ENCODE results near the gene PRX.
"Not testable (repeated sequence)": the region's sequence is repeated elsewhere in the genome, so short reads cannot be mapped to it uniquely, and the experiment has no call there.

Gene PRX

DNA sequence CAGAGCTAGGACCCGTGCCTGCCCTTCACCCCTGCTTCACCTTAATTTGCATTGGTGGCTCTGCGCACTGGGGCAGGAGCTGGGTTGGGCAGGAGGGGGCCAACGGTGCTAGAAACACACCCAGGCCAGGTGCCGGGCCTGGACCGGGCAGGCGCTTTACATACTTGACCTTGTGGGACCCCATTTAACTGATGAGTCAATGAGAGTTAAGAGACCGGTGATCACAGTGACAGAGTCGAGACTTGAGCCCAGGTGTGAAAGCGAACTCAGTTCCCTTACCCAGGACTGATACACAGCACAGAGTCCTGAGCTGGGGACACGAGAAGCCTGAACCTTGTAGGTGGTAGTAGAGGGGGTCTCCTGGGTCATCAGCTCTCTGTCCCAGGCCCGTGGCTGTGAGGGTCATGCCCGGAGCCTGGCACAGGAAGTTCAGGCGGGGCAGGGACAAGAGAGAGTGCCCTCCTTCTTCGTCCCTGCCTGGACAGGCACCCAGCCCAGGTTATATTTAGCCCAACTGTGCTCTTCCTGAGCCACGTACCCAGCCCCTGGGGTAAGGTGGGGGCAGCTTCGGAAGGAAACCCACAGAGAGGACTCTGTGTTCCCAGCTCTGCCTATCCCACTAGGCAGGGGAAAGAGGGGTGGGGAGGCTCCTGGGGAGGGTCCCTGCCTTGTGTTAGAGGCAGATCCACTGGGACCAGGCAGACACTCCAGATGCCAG, 1.9 kb downstream of the PRX start:
- no peaks in the 10 kb centered on the region for H3K9me3 Mint-ChIP-seq
- no peak overlapping the region for H3K27ac Mint-ChIP-seq
- peaks cover 9% of the 10 kb centered on the region for H3K4me1 Mint-ChIP-seq
- H3K36me3 Mint-ChIP-seq, result no peaks in the 10 kb centered on the region
- no peak overlapping the region for H3K4me3 Mint-ChIP-seq
- no peaks in the 10 kb centered on the region for H3K27me3 Mint-ChIP-seq

DNA sequence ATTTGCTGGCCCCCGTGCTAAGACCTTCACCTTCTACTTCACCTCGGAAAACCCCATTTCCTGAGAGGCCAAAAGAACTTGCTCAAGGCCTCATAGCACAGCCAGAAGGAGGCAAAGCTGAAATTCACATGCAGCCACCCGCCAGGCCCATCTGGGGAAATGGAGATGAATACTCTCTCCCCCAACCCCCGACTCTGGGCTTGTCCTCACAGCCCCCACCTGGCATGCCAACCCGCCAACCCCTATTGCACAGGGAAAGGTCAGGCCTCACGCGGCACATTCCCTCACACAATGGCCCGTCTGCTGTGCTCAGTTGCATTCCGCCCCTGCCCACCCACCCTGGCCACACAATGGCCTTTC, 3.2 kb downstream of the PRX start:
- H3K9me3 Mint-ChIP-seq, result no peaks in the 10 kb centered on the region
- no peak overlapping the region for H3K27ac Mint-ChIP-seq
- H3K27me3 Mint-ChIP-seq, result no peaks in the 10 kb centered on the region
- no peaks in the 10 kb centered on the region for H3K36me3 Mint-ChIP-seq
- peaks cover 11% of the 10 kb centered on the region for H3K4me1 Mint-ChIP-seq
- H3K4me3 Mint-ChIP-seq, result no peak overlapping the region

DNA sequence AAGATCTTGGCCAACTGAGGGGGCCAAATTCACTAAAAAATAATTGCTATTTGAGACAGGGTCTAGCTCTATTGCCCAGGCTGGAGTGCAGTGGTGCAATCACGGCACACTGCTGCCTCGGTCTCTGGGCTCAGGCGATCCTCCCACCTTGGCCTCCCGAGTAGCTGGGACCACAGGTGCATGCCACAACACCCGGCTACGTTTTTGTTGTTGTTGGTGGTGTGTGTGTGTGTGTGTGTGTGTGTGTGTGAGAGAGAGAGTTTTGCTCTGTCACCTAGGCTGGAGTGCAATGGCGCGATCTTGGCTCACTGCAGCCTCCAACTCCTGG, 4.6 kb downstream of the PRX start:
- H3K27ac Mint-ChIP-seq, H3K36me3 Mint-ChIP-seq, H3K27me3 Mint-ChIP-seq, H3K4me3 Mint-ChIP-seq, H3K9me3 Mint-ChIP-seq: not testable (repeated sequence)
- peaks cover 16% of the 10 kb centered on the region for H3K4me1 Mint-ChIP-seq

DNA sequence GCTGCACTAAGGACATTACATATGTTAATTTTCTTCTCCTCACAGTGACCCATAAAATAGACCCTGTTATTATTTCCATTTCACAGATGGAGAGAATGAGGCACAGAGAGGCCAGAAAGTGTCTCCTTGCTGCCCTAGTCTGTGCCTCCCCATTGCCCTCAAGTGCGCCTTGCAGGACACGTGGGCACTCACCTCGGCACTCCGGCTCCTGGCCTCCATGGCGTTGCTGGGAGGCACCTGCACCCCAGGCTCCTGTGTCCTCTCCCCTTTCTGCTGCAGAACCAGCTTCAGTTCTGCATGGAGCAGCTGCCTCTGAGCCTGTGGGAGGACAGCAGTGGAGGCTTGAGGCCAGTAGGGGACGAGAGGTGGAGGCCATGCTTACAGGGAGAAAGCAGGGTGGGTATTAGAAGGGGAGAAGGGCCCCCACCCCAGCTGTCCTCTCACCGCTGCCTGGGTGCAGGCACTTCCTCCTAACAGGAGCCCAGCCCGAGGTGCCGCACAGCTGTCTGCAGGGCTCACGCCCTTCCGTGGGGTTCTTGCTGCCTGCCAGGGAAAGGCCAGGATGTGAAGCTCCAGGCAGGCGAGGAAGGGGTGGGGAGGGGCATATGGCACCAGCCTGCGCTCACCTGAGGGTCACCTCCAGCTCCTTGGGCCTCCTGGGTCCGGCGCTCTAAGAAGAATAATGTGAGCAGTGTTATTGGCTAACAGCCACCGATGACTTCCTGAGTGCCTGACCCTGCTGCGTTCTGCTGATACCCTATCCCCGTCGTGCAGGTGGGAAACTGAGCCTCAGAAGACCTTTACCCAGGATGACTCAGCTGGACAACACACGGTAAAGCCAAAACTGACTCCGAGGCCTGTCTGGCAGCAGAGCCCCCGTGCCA, 5.2 kb downstream of the PRX start:
- Mint-ChIP-seq H3K9me3 (no peaks in the 10 kb centered on the region), H3K4me3 (no peak overlapping the region), H3K27ac (no peak overlapping the region)

DNA sequence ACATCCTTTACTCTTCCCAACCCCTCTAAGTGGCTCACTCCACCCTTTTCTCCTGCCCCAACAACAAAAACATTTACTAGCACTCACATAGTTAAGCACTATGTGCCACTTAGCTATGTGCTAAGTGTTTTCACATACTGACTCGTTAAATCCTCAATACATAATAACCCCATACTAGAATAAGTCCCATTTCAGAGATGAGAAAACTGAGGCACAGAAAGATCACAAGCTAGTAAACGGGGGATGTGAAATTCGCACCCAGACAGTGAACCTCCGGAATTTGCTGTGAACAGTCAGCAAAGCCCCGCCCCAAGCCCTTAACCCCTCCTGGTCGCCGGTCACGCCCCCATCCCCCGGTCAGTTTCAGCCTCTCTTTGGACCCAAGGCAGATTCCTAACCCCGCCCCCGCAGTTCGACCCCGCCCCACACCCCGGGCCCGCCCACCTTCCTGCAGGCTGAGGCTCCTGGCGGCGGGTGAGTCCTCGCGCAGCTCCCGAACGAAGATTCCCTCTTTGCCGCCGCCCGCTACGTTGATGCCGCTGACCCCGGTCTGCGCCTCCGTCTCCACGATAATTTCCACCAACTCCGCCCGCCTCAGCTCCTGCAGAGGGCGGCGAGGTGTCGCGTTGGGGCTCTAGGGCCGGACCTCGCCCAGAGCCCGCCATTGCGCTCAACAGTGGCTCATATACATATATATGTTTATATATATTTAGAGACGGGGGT, 9.8 kb downstream of the PRX start:
- Mint-ChIP-seq H3K36me3 (no peaks in the 10 kb centered on the region), H3K27ac (peak overlapping the region; percentile 25), H3K9me3 (no peaks in the 10 kb centered on the region), H3K4me3 (peak overlapping the region; percentile 91), H3K27me3 (no peaks in the 10 kb centered on the region), H3K4me1 (peaks cover 34% of the 10 kb centered on the region)

More for the DNA sequence above, 5.2 kb downstream of the PRX start:
- Mint-ChIP-seq H3K27me3 (no peaks in the 10 kb centered on the region), H3K36me3 (no peaks in the 10 kb centered on the region), H3K4me1 (peaks cover 22% of the 10 kb centered on the region)

DNA sequence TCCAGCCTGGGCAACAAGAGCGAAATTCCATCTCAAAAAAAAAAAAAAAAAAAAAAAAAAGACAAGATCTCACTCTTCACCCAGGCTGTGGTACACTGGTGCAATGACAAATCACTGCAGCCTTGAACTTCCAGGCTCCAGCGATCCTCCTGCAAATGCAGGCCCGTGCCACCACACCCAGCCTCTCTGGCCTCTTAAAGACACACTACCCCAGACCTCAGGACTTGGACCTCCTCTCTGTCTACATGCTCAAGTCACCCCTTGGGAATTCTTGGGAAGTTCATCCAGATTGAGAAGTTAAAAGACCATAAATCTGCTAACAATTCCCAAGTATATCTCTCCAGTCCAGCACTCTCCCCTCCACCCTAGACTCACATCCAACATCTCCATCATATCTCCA, 12.6 kb downstream of the PRX start:
- Mint-ChIP-seq H3K36me3 (no peaks in the 10 kb centered on the region), H3K4me1 (peaks cover 25% of the 10 kb centered on the region), H3K4me3 (no peak overlapping the region), H3K27ac (no peak overlapping the region), H3K9me3 (no peaks in the 10 kb centered on the region), H3K27me3 (no peaks in the 10 kb centered on the region)

DNA sequence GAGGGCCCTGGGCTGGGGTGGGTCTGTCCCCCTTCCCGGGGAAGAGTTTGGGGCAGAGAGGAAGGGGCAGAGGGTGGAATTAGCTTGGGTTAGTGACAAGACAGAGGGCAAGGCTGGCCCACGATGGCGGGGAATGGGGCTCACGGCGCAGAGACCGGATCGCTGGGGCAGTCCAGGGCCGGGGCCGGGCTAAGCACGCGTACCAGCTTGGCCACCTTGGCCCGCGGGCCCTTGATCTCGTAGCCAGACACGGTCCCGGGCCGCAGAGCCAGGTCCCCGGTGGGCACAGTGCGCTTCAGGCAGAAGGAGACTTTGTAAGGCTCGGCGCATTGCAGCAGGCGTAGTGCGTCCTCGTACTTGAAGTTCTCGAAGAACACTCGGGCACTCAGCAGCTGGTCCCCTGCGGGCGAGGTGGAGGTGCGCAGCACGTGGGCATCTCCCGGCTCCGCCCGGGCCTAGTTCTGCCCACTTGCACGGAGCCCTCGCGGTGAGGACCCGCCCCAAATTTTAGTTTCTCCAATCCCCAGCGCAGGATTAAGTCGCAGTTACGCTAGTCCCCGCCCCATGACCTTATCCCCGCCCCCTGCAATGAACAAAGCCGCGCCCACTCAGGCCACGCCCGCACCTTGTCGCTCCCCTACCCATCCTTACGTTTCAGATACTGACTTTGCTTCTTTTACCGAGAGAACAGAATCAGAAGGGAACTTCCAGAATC, 14.6 kb downstream of the PRX start:
- H3K36me3 Mint-ChIP-seq, result no peaks in the 10 kb centered on the region
- peaks cover 19% of the 10 kb centered on the region for H3K4me1 Mint-ChIP-seq
- no peak overlapping the region for H3K4me3 Mint-ChIP-seq
- H3K27me3 Mint-ChIP-seq, result no peaks in the 10 kb centered on the region
- H3K9me3 Mint-ChIP-seq, result no peaks in the 10 kb centered on the region
- no peak overlapping the region for H3K27ac Mint-ChIP-seq

DNA sequence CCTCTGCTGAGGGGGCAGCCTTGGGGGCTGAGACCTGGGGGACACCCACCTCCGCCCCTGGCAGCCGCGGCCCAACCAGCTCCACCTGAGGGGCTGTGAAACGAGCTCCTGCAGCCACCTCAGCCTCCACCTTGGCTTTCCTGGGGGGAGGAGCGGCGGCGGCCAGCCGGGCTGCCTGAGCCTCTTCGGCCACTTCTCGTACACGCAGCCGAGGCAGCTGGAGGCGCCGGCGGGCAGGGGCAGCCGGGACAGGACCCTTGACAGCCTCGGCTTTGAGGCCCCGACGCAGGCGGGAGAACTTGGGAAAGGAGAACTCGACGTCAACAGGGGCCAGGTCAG, 15.6 kb downstream of the PRX start:
- Mint-ChIP-seq H3K4me3 (no peak overlapping the region), H3K27ac (no peak overlapping the region), H3K27me3 (no peaks in the 10 kb centered on the region), H3K9me3 (no peaks in the 10 kb centered on the region), H3K4me1 (peaks cover 9% of the 10 kb centered on the region), H3K36me3 (no peaks in the 10 kb centered on the region)

DNA sequence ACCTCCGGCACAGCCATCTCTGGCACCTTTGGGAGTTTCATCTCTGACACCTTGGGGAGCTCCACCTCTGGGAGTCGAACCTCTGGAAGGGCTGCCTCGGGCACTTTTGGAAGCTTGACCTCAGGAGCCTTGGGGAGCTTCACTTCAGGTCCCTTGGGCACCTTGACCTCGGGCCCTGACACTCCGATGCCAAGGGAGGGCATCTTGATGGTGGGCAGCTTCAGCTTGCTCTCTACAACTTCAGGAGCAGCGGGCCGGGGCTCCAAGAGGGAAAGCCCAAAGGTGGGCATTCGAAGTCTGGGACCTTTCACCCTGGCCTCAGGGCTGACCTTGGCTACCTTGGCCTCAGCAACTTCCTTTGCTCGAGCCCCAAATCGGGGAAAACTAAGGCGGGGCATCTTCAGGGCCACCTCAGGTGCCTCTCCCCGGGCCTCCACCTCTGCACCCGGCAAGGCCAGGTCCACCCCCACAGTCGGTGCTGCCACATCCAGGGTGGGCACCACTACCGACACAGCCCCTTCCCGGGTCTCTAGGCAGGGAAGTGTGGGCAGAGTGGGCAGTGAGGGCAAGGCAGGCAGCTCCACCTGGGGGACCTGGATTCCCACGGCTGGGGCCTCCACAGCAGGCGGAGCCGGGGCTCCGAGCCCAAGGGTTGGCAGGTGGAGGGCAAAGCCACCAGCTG, 16.2 kb downstream of the PRX start:
- H3K27me3 Mint-ChIP-seq, result no peaks in the 10 kb centered on the region
- H3K27ac Mint-ChIP-seq, result no peak overlapping the region
- no peaks in the 10 kb centered on the region for H3K9me3 Mint-ChIP-seq
- peaks cover 9% of the 10 kb centered on the region for H3K4me1 Mint-ChIP-seq
- no peaks in the 10 kb centered on the region for H3K36me3 Mint-ChIP-seq
- H3K4me3 Mint-ChIP-seq, result no peak overlapping the region

DNA sequence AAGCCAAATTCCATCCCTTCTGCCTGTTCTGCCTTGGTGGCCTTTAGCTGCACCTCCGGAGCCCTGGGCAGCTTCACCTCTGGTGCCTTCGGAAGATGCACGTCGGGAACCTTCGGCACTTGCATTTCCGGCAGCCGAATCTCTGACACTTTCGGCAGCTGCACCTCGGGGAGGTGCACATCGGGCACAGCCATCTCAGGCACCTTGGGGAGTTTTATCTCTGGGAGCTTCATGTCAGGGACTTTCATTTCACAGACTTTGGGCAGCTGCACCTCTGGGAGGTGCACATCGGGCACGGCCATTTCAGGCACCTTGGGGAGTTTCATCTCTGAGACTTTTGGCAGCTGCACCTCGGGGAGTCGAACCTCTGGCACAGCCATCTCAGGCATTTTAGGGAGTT, 17.2 kb downstream of the PRX start:
- H3K27ac Mint-ChIP-seq, result no peak overlapping the region
- no peak overlapping the region for H3K4me3 Mint-ChIP-seq
- peaks cover 9% of the 10 kb centered on the region for H3K4me1 Mint-ChIP-seq
- H3K9me3 Mint-ChIP-seq, result no peaks in the 10 kb centered on the region
- no peaks in the 10 kb centered on the region for H3K27me3 Mint-ChIP-seq
- H3K36me3 Mint-ChIP-seq, result no peaks in the 10 kb centered on the region

DNA sequence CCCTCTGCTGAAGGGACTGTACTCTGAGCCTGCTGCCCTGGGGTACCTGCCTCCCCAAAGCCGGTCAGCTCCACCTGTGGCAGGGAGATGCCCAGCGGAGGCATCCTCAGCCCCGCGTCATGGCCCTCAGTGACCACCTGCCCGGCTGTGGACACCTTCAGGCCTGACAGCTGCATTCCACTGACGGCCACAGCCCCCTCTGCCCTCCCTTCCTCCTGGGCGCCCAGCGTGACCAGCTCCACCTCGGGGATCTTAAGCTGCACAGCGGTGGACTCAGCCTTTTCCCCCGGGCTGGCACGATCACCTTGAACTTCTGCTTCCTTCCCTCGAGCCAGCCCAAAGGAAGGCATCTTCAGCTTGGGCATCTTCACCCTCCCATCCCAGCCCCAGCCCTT, 18.4 kb downstream of the PRX start:
- no peaks in the 10 kb centered on the region for H3K9me3 Mint-ChIP-seq
- no peaks in the 10 kb centered on the region for H3K36me3 Mint-ChIP-seq
- no peak overlapping the region for H3K4me3 Mint-ChIP-seq
- H3K27ac Mint-ChIP-seq, result no peak overlapping the region
- peaks cover 9% of the 10 kb centered on the region for H3K4me1 Mint-ChIP-seq
- no peaks in the 10 kb centered on the region for H3K27me3 Mint-ChIP-seq

DNA sequence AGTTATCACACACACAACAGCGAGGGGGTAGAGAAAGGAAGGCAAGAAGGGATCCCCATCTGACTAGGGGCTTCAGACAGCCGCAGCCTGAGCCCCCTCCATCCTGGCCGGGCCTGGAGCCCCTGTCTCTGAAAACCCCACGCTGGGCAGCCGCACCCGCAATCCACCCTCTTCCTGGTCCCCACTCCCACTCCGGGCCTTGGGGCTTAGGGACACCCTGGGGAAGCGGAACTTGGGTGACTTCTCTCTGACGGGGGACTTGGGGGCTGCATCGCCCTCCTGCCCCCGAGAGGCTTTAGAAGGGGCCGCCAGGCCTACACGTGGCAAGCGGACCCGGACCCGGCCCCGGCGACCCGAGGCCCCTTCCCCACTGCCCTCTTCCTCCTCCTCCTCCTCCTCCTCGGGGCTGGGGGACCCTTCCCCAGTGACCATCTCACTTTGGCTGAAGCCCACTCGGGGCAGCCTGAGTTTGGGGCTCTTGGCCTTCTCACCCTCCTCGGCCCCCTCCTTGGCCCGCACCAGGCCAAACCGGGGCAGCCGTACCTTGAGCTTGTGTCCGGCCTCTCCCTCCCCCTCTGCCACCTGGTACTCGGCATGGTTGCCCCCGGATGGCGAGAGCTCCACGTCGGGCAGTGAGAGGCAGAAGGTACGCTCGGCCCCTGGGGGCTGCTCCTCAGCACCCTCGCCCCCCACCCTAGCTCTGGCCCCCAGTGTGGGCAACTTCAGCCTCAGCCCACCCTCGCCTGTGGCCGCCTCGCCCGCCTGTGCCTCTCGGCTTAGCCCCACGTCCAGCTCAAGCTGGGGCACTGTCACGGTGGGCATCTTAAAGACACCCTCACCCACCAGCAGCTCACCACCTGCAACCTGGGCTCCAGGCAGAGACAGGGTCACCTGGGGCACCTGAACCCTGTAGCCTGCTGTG, 19.0 kb downstream of the PRX start:
- H3K27ac Mint-ChIP-seq, result no peak overlapping the region
- H3K4me1 Mint-ChIP-seq, result peaks cover 4% of the 10 kb centered on the region
- H3K4me3 Mint-ChIP-seq, result no peak overlapping the region
- no peaks in the 10 kb centered on the region for H3K36me3 Mint-ChIP-seq
- H3K9me3 Mint-ChIP-seq, result no peaks in the 10 kb centered on the region
- H3K27me3 Mint-ChIP-seq, result no peaks in the 10 kb centered on the region

DNA sequence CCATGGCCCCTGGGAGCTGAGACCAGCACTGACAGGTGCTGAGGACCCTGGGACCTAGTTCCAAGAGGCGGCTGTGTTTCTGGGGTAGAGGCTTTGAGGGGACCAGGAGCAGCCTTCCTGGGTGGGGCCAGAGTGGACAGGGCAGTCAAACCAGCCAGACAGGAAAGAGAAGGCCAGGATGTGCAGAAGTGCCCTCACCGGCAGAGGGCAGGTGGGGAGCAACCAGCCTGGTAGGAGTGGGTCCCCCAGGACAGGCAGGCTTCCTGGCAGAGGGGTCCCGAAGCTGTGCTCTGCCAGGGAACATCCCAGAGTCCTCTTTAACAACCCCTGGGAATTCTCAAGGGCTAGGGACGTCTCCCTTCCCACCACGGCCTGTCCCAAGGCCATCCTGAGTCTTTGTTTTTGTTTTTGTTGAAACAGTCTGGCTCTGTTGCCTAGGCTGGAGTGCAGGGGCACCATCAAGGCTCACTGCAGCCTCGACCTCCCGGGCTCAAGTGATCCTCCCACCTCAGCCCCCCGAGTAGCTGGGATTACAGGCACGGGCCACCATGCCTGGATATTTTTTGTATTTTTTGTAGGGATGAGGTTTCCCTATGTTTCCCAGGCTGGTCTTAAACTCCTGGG, 20.2 kb downstream of the PRX start:
- no peak overlapping the region for H3K4me3 Mint-ChIP-seq
- H3K9me3 Mint-ChIP-seq, result no peaks in the 10 kb centered on the region
- H3K36me3 Mint-ChIP-seq, result no peaks in the 10 kb centered on the region
- no peaks in the 10 kb centered on the region for H3K27me3 Mint-ChIP-seq
- H3K4me1 Mint-ChIP-seq, result no peaks in the 10 kb centered on the region
- no peak overlapping the region for H3K27ac Mint-ChIP-seq

DNA sequence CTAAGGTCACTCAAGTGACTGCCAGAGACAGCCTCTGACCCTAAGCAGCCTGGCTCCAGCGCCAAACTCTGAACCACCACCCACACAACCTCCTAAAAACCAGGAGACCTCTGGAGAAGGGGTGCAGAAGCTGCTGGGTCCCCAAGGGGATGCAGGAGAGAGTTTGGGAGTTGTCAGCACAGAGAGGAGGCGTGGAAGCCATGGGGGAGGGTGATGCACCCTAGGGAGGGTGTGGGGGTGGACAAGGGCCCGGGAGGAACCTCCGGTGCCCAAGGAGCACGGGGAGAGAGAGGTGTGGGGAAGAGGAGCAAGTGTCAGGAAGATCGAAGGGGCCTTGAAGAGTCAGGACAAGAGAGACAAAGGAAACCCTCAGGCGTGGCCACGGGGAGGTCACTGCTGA, 21.1 kb downstream of the PRX start:
- H3K9me3 Mint-ChIP-seq, result no peaks in the 10 kb centered on the region
- no peak overlapping the region for H3K27ac Mint-ChIP-seq
- no peaks in the 10 kb centered on the region for H3K27me3 Mint-ChIP-seq
- H3K4me3 Mint-ChIP-seq, result no peak overlapping the region
- H3K4me1 Mint-ChIP-seq, result no peaks in the 10 kb centered on the region
- H3K36me3 Mint-ChIP-seq, result no peaks in the 10 kb centered on the region

Measured in activated naive CD4-positive, alpha-beta T cell treated with anti-CD3 and anti-CD28 coated beads, Interleukin-2, amount 50 U/mL, for 24 hours (primary cell).